HEK293 (cell line): Measurements from ENCODE around the gene CDR2L.

Experiments used
- CTCF ChIA-PET: fragments of 350-600 bp; formaldehyde crosslinking; extraction: SDS; loops from one replicate; lab custom pipeline; 2021; ENCODE audit warnings: antibody characterized with exemption; lab: Yijun Ruan, JAX
- POLR2A ChIA-PET: fragments of 300-600 bp; formaldehyde crosslinking; extraction: SDS; loops from one replicate; lab custom pipeline; 2020; ENCODE audit warnings: antibody characterized with exemption, inconsistent platforms; lab: Yijun Ruan, JAX
- H3K27ac ChIP-seq: fragments of 200-500 bp; sonication (Bioruptor generic); 2 replicates; pipeline ENCODE4 v1.5.1; 2014; ENCODE audit warnings: low read depth, low read length, control low read depth, inconsistent platforms; ENCODE audit errors: extremely low read depth
- H3K36me3 ChIP-seq, 2 experiments: fragments of 200-500 bp in 1 of 2; sonication (Bioruptor generic) in 1 of 2; 1 replicate in 1 of 2; 2 replicates in 1 of 2; pipeline ENCODE4 v1.5.1; 2014 to 2017; ENCODE audit warnings: inconsistent platforms in 2 of 2, low read length in 2 of 2; ENCODE audit not compliant: control insufficient read depth in 2 of 2, insufficient read depth in 1 of 2
- H3K4me1 ChIP-seq: fragments of 200-500 bp; sonication (Bioruptor generic); 2 replicates; pipeline ENCODE4 v1.5.1; 2014; ENCODE audit warnings: mild to moderate bottlenecking, low read length, inconsistent platforms; ENCODE audit not compliant: control insufficient read depth, insufficient read depth
- H3K4me3 ChIP-seq: 2 replicates; pipeline ENCODE4 v1.5.1; 2011; ENCODE audit warnings: low read depth, mild to moderate bottlenecking, control low read depth, low read length, moderate library complexity
- H3K9me3 ChIP-seq: fragments of 200-500 bp; sonication (Bioruptor generic); 2 replicates; pipeline ENCODE4 v1.5.1; 2014; ENCODE audit warnings: low read depth, low read length, inconsistent platforms; ENCODE audit not compliant: control insufficient read depth, insufficient read depth
- BCL11B ChIP-seq: fragments of 450-650 bp; formaldehyde crosslinking; IDR thresholded peaks from 2 replicates; pipeline ENCODE4 v1.5.1; 2016; ENCODE audit warnings: low read depth, missing biosample characterization, missing genetic modification characterization
- GLIS2 ChIP-seq: fragments of 450-650 bp; formaldehyde crosslinking; IDR thresholded peaks from 2 replicates; pipeline ENCODE4 v1.5.1; 2016; ENCODE audit warnings: missing biosample characterization, missing genetic modification characterization
- KLF10 ChIP-seq: fragments of 450-650 bp; IDR thresholded peaks from 2 replicates; pipeline ENCODE4 v1.5.1; 2018; ENCODE audit warnings: missing biosample characterization, mild to moderate bottlenecking, missing genetic modification characterization
- KLF16 ChIP-seq: fragments of 450-650 bp; formaldehyde crosslinking; IDR thresholded peaks from 2 replicates; pipeline ENCODE4 v1.5.1; 2017; ENCODE audit warnings: missing biosample characterization, missing genetic modification characterization
- KLF8 ChIP-seq: fragments of 450-650 bp; formaldehyde crosslinking; IDR thresholded peaks from 2 replicates; pipeline ENCODE4 v1.5.1; 2016; ENCODE audit warnings: missing biosample characterization, missing genetic modification characterization
- MYNN ChIP-seq: fragments of 450-650 bp; formaldehyde crosslinking; IDR thresholded peaks from 2 replicates; pipeline ENCODE4 v1.5.1; 2016; ENCODE audit warnings: missing biosample characterization, missing genetic modification characterization, borderline replicate concordance
- REPIN1 ChIP-seq: fragments of 450-650 bp; formaldehyde crosslinking; IDR thresholded peaks from 2 replicates; pipeline ENCODE4 v1.5.1; 2017; ENCODE audit warnings: missing biosample characterization, missing genetic modification characterization, low read depth
- SP3 ChIP-seq: fragments of 450-650 bp; formaldehyde crosslinking; IDR thresholded peaks from 2 replicates; pipeline ENCODE4 v1.5.1; 2016; ENCODE audit warnings: missing biosample characterization, missing genetic modification characterization
- SP7 ChIP-seq: fragments of 450-650 bp; formaldehyde crosslinking; IDR thresholded peaks from 2 replicates; pipeline ENCODE4 v1.5.1; 2016; ENCODE audit warnings: missing biosample characterization, missing genetic modification characterization
- YY1 ChIP-seq: fragments of 450-650 bp; formaldehyde crosslinking; IDR thresholded peaks from 2 replicates; pipeline ENCODE4 v1.5.1; 2018; ENCODE audit warnings: missing biosample characterization, missing genetic modification characterization
- ZEB2 ChIP-seq: fragments of 450-650 bp; formaldehyde crosslinking; IDR thresholded peaks from 2 replicates; pipeline ENCODE4 v1.5.1; 2016; ENCODE audit warnings: missing biosample characterization, missing genetic modification characterization
- ZNF2 ChIP-seq: fragments of 450-650 bp; formaldehyde crosslinking; IDR thresholded peaks from 2 replicates; pipeline ENCODE4 v1.5.1; 2016; ENCODE audit warnings: missing biosample characterization, missing genetic modification characterization
- ZNF211 ChIP-seq: fragments of 450-650 bp; formaldehyde crosslinking; IDR thresholded peaks from 2 replicates; pipeline ENCODE4 v1.5.1; 2016; ENCODE audit warnings: low read depth, missing biosample characterization, missing genetic modification characterization
- ZNF221 ChIP-seq: fragments of 450-650 bp; formaldehyde crosslinking; IDR thresholded peaks from 2 replicates; pipeline ENCODE4 v1.5.1; 2017; ENCODE audit warnings: missing biosample characterization, missing genetic modification characterization, borderline replicate concordance
- ZNF24 ChIP-seq: fragments of 450-650 bp; formaldehyde crosslinking; IDR thresholded peaks from 2 replicates; pipeline ENCODE4 v1.5.1; 2016; ENCODE audit warnings: missing biosample characterization, missing genetic modification characterization
- ZNF558 ChIP-seq: fragments of 450-650 bp; formaldehyde crosslinking; IDR thresholded peaks from 2 replicates; pipeline ENCODE4 v1.5.1; 2016; ENCODE audit warnings: missing biosample characterization, missing genetic modification characterization
- ZNF600 ChIP-seq: fragments of 450-650 bp; formaldehyde crosslinking; IDR thresholded peaks from 2 replicates; pipeline ENCODE4 v1.5.1; 2016; ENCODE audit warnings: missing biosample characterization, missing genetic modification characterization
- ZNF660 ChIP-seq: fragments of 450-650 bp; IDR thresholded peaks from 2 replicates; pipeline ENCODE4 v1.5.1; 2018; ENCODE audit warnings: missing biosample characterization, mild to moderate bottlenecking, missing genetic modification characterization
- ZNF664 ChIP-seq: fragments of 450-650 bp; formaldehyde crosslinking; IDR thresholded peaks from 2 replicates; pipeline ENCODE4 v1.5.1; 2016; ENCODE audit warnings: missing biosample characterization, missing genetic modification characterization
- ZNF76 ChIP-seq: fragments of 450-650 bp; formaldehyde crosslinking; IDR thresholded peaks from 2 replicates; pipeline ENCODE4; 2016; ENCODE audit warnings: low read depth, missing biosample characterization, missing genetic modification characterization, borderline replicate concordance
- TF ChIP-seq, protein P1 (sequence below): fragments of 450-650 bp; formaldehyde crosslinking; optimal IDR thresholded peaks from 2 replicates; pipeline ENCODE3; 2016; ENCODE audit warnings: missing biosample characterization, mild to moderate bottlenecking, missing genetic modification characterization
- TF ChIP-seq, protein P2 (sequence below): fragments of 450-650 bp; formaldehyde crosslinking; conservative IDR thresholded peaks from 2 replicates; pipeline ENCODE4 v1.5.1; 2016; ENCODE audit warnings: low read depth, missing biosample characterization, missing genetic modification characterization
- TF ChIP-seq, protein P3 (sequence below): fragments of 450-650 bp; IDR thresholded peaks from 2 replicates; pipeline ENCODE4 v1.5.1; 2018; ENCODE audit warnings: missing biosample characterization, mild to moderate bottlenecking, missing genetic modification characterization
- TF ChIP-seq, protein P4 (sequence below): fragments of 450-650 bp; formaldehyde crosslinking; IDR thresholded peaks from 2 replicates; pipeline ENCODE4 v1.5.1; 2017; ENCODE audit warnings: missing biosample characterization, missing genetic modification characterization
- TF ChIP-seq, protein P5 (sequence below): fragments of 450-650 bp; formaldehyde crosslinking; IDR thresholded peaks from 2 replicates; pipeline ENCODE4 v1.5.1; 2016; ENCODE audit warnings: missing biosample characterization, missing genetic modification characterization, borderline replicate concordance

CDR2L gene

DNA sequence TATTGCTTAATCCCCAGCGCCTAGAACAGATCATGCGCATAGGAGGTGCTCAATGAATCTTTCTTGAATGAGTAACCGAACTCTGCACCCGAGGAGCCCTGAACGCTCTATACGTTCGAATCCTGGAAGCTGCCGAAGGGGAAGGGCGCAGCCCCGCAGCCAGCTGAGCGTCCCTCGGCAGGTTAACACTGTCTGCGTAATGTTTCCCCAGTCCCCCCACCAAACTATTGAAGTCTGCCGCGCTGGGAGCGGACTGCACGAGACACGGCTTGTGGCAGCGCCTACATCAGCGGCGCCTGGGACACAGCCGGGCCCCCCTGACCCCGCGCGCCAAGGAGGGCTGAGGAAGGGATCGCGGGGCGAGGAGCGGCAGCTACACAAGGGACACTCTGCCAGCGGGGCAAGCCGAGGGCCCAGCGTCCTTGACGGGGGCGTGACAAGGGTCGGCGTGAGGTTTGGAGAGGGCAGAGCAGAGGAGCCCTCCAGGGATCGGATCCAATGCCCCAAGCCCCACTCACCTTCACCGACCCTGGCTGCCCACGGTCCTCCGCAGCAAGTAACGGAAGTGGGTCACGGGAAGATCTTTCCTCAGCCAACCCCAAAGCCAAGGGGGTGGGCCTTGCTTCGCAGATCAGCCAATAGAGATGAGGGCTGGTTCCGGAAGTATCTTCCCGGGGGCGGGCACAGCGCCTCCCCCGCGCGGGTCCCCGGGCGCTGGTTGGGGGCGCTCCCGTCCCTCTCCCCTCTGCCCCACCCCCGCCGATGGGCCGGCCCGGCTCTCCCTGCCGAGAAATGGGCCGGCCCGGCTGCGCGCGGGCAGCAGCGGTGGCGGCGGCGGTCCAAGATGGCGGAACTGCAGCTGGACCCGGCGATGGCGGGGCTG is 59.2 kb downstream of the CDR2L start, which contains the start of the genes ATP5PD and KCTD2:
TSS of gene ATP5PD (minus strand) at position 563 of the 883 bp plus-strand sequence. CDS start 4,319 bp downstream, outside the sequence.
TSS of gene KCTD2 (plus strand) at position 819 of the 883 bp plus-strand sequence. CDS start at position 845, 26 bp downstream.
- Histone ChIP-seq H3K9me3 (no peaks in the 10 kb centered on the region), H3K27ac (peak within 1 kb of the TSS; percentile 92), H3K36me3 (peaks cover 16 to 33% of the 10 kb centered on the region in 2 experiments), H3K4me3 (peak within 1 kb of the TSS; percentile 99), H3K4me1 (peaks cover 8% of the 10 kb centered on the region; the same call in 1 of the 2 replicates)
- POLR2A ChIA-PET = interaction anchor here (0.5 to 4.8 kb wide), 12 partner anchors 10 to 347 kb away, joined by 3 to 44 read pairs (median 5); partner anchors contain the start of genes ARMC7, CDR2L and MRPL58
- CTCF ChIA-PET = interaction anchor here (0.5 to 2.3 kb wide), 4 partner anchors 14 to 122 kb away, joined by 3 to 14 read pairs (median 4); no protein-coding TSS in a partner anchor
- TF ChIP-seq, protein P1, sequence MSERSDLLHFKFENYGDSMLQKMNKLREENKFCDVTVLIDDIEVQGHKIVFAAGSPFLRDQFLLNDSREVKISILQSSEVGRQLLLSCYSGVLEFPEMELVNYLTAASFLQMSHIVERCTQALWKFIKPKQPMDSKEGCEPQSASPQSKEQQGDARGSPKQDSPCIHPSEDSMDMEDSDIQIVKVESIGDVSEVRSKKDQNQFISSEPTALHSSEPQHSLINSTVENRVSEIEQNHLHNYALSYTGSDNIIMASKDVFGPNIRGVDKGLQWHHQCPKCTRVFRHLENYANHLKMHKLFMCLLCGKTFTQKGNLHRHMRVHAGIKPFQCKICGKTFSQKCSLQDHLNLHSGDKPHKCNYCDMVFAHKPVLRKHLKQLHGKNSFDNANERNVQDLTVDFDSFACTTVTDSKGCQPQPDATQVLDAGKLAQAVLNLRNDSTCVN = peak; percentile 90
- peak; percentile 68; the same call in 1 of the 2 replicates for TF ChIP-seq SP7
- TF ChIP-seq ZEB2 (tag by site-specific recombination) = peak; percentile 73; the same call in 1 of the 2 replicates
- TF ChIP-seq YY1 (tag by site-specific recombination) = peak; percentile 61; the same call in 1 of the 2 replicates
- TF ChIP-seq, protein P2, sequence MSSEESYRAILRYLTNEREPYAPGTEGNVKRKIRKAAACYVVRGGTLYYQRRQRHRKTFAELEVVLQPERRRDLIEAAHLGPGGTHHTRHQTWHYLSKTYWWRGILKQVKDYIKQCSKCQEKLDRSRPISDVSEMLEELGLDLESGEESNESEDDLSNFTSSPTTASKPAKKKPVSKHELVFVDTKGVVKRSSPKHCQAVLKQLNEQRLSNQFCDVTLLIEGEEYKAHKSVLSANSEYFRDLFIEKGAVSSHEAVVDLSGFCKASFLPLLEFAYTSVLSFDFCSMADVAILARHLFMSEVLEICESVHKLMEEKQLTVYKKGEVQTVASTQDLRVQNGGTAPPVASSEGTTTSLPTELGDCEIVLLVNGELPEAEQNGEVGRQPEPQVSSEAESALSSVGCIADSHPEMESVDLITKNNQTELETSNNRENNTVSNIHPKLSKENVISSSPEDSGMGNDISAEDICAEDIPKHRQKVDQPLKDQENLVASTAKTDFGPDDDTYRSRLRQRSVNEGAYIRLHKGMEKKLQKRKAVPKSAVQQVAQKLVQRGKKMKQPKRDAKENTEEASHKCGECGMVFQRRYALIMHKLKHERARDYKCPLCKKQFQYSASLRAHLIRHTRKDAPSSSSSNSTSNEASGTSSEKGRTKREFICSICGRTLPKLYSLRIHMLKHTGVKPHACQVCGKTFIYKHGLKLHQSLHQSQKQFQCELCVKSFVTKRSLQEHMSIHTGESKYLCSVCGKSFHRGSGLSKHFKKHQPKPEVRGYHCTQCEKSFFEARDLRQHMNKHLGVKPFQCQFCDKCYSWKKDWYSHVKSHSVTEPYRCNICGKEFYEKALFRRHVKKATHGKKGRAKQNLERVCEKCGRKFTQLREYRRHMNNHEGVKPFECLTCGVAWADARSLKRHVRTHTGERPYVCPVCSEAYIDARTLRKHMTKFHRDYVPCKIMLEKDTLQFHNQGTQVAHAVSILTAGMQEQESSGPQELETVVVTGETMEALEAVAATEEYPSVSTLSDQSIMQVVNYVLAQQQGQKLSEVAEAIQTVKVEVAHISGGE = peak; percentile 79
- TF ChIP-seq ZNF211 (tag by site-specific recombination) = no peak
- peak; percentile 79 for TF ChIP-seq ZNF660 (tag by site-specific recombination)
- TF ChIP-seq ZNF2 = no peak
- TF ChIP-seq GLIS2 (tag by site-specific recombination) = peak; percentile 80
- TF ChIP-seq ZNF558 (tag by site-specific recombination) = no peak
- TF ChIP-seq MYNN = 0 out of 2 replicates have a peak, but pooled peaks have one; percentile 39
- peak; percentile 29; the same call in 1 of the 2 replicates for TF ChIP-seq ZNF24 (tag by site-specific recombination)
- TF ChIP-seq ZNF76 (tag by site-specific recombination) = peak; percentile 87; the same call in 1 of the 2 replicates
- peak; percentile 84 for TF ChIP-seq ZNF600 (tag by site-specific recombination)
- TF ChIP-seq KLF16 (tag by site-specific recombination) = peak; percentile 50; the same call in 1 of the 2 replicates
- peak; percentile 64; the same call in 1 of the 2 replicates for TF ChIP-seq KLF10 (tag by site-specific recombination)
- TF ChIP-seq, protein P3, sequence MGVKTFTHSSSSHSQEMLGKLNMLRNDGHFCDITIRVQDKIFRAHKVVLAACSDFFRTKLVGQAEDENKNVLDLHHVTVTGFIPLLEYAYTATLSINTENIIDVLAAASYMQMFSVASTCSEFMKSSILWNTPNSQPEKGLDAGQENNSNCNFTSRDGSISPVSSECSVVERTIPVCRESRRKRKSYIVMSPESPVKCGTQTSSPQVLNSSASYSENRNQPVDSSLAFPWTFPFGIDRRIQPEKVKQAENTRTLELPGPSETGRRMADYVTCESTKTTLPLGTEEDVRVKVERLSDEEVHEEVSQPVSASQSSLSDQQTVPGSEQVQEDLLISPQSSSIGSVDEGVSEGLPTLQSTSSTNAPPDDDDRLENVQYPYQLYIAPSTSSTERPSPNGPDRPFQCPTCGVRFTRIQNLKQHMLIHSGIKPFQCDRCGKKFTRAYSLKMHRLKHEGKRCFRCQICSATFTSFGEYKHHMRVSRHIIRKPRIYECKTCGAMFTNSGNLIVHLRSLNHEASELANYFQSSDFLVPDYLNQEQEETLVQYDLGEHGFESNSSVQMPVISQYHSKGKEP (tag by site-specific recombination) = 0 out of 2 replicates have a peak, but pooled peaks have one; percentile 66
- peak; percentile 47; the same call in 1 of the 2 replicates for TF ChIP-seq KLF8
- no peak for TF ChIP-seq ZNF221 (tag by site-specific recombination)
- TF ChIP-seq ZNF664 = peak; percentile 95
- TF ChIP-seq REPIN1 (tag by site-specific recombination) = no peak
- TF ChIP-seq, protein P4, sequence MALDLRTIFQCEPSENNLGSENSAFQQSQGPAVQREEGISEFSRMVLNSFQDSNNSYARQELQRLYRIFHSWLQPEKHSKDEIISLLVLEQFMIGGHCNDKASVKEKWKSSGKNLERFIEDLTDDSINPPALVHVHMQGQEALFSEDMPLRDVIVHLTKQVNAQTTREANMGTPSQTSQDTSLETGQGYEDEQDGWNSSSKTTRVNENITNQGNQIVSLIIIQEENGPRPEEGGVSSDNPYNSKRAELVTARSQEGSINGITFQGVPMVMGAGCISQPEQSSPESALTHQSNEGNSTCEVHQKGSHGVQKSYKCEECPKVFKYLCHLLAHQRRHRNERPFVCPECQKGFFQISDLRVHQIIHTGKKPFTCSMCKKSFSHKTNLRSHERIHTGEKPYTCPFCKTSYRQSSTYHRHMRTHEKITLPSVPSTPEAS (tag by site-specific recombination) = no peak
- TF ChIP-seq, protein P5, sequence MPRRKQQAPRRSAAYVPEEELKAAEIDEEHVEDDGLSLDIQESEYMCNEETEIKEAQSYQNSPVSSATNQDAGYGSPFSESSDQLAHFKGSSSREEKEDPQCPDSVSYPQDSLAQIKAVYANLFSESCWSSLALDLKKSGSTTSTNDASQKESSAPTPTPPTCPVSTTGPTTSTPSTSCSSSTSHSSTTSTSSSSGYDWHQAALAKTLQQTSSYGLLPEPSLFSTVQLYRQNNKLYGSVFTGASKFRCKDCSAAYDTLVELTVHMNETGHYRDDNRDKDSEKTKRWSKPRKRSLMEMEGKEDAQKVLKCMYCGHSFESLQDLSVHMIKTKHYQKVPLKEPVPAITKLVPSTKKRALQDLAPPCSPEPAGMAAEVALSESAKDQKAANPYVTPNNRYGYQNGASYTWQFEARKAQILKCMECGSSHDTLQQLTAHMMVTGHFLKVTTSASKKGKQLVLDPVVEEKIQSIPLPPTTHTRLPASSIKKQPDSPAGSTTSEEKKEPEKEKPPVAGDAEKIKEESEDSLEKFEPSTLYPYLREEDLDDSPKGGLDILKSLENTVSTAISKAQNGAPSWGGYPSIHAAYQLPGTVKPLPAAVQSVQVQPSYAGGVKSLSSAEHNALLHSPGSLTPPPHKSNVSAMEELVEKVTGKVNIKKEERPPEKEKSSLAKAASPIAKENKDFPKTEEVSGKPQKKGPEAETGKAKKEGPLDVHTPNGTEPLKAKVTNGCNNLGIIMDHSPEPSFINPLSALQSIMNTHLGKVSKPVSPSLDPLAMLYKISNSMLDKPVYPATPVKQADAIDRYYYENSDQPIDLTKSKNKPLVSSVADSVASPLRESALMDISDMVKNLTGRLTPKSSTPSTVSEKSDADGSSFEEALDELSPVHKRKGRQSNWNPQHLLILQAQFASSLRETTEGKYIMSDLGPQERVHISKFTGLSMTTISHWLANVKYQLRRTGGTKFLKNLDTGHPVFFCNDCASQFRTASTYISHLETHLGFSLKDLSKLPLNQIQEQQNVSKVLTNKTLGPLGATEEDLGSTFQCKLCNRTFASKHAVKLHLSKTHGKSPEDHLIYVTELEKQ (tag by site-specific recombination) = no peak
- peak; percentile 92 for TF ChIP-seq SP3 (tag by site-specific recombination)
- TF ChIP-seq BCL11B (tag by site-specific recombination) = peak; percentile 88; the same call in 1 of the 2 replicates
